Ectodermal cell (in vitro differentiated cells): Measurements from ENCODE around the gene ZNF532.

Experiments used
- H3K27ac ChIP-seq: 2 replicates; pipeline ENCODE4 v1.7.0; 2013; ENCODE audit warnings: mild to moderate bottlenecking, low read depth, low read length; ENCODE audit not compliant: insufficient read depth, poor library complexity, severe bottlenecking
- H3K27me3 ChIP-seq: 2 replicates; pipeline ENCODE4 v1.7.0; 2013; ENCODE audit warnings: mild to moderate bottlenecking, low read length; ENCODE audit not compliant: insufficient read depth, control insufficient read depth, poor library complexity, severe bottlenecking
- H3K36me3 ChIP-seq: one replicate; pipeline ENCODE4 v1.7.0; 2013; ENCODE audit warnings: low read length; ENCODE audit not compliant: control insufficient read depth, insufficient read depth
- H3K4me1 ChIP-seq: one replicate; pipeline ENCODE4 v1.7.0; 2013; ENCODE audit warnings: low read length; ENCODE audit not compliant: control insufficient read depth, insufficient read depth
- H3K4me3 ChIP-seq: 2 replicates; pipeline ENCODE4 v1.7.0; 2013; ENCODE audit warnings: low read depth, low read length, control low read depth; ENCODE audit not compliant: insufficient read depth
- H3K9me3 ChIP-seq: 2 replicates; pipeline ENCODE4 v1.7.0; 2013; ENCODE audit warnings: mild to moderate bottlenecking, low read length, moderate library complexity; ENCODE audit not compliant: control insufficient read depth
- WGBS, 2 experiments: methylation state at CpG; one replicate each; pipeline ENCODE4 v1.1.7; 2013; ENCODE audit warnings: missing lambda C conversion rate in 2 of 2; 5-methylcytosine and 5-hydroxymethylcytosine counted together

Gene ZNF532

GRCh38 chr18:58898010-58898799, 33.5 kb downstream of the ZNF532 start:
- WGBS, 2 experiments: 95 to 96% methylated on average over 8 to 9 of the region's 9 CpGs
- Histone ChIP-seq H3K27ac (no peak overlapping the region), H3K4me1 (peaks cover 18% of the 10 kb centered on the region), H3K36me3 (no peaks in the 10 kb centered on the region), H3K4me3 (no peak overlapping the region), H3K9me3 (no peaks in the 10 kb centered on the region), H3K27me3 (no peaks in the 10 kb centered on the region)

- Histone ChIP-seq H3K27me3 (no peaks in the 10 kb centered on the region), H3K36me3 (no peaks in the 10 kb centered on the region), H3K9me3 (no peaks in the 10 kb centered on the region), H3K4me1 (peaks cover 15% of the 10 kb centered on the region), H3K4me3 (no peak overlapping the region), H3K27ac (no peak overlapping the region)
- WGBS, 2 experiments: 93 to 95% methylated on average over 11 of the region's 11 CpGs
Measured at GRCh38 chr18:58900015-58900649, 35.5 kb downstream of the ZNF532 start.

GRCh38 chr18:58901143-58901542, 36.5 kb downstream of the ZNF532 start:
- Histone ChIP-seq H3K27me3 (no peaks in the 10 kb centered on the region), H3K4me1 (peaks cover 12% of the 10 kb centered on the region), H3K9me3 (no peaks in the 10 kb centered on the region), H3K36me3 (no peaks in the 10 kb centered on the region), H3K4me3 (no peak overlapping the region), H3K27ac (no peak overlapping the region)
- WGBS, 2 experiments: 92 to 95% methylated on average over 11 of the region's 11 CpGs

GRCh38 chr18:58901783-58902182, 37.1 kb downstream of the ZNF532 start:
- Histone ChIP-seq H3K27ac (no peak overlapping the region), H3K4me1 (peaks cover 10% of the 10 kb centered on the region), H3K36me3 (no peaks in the 10 kb centered on the region), H3K4me3 (no peak overlapping the region), H3K9me3 (no peaks in the 10 kb centered on the region), H3K27me3 (no peaks in the 10 kb centered on the region)
- WGBS, 2 experiments: 94 to 97% methylated on average over 7 of the region's 7 CpGs

- no peaks in the 10 kb centered on the region for H3K27me3 ChIP-seq
- H3K36me3 ChIP-seq: no peaks in the 10 kb centered on the region
- H3K27ac ChIP-seq: no peak overlapping the region
- no peaks in the 10 kb centered on the region for H3K9me3 ChIP-seq
- 96% methylated on average over 5 of the region's 5 CpGs for WGBS, 2 experiments
- no peak overlapping the region for H3K4me3 ChIP-seq
- H3K4me1 ChIP-seq: peaks cover 7% of the 10 kb centered on the region
Measured at GRCh38 chr18:58902961-58903360, 38.3 kb downstream of the ZNF532 start.

GRCh38 chr18:58903533-58903932, 38.9 kb downstream of the ZNF532 start:
- no peak overlapping the region for H3K4me3 ChIP-seq
- no peak overlapping the region for H3K27ac ChIP-seq
- peaks cover 13% of the 10 kb centered on the region for H3K4me1 ChIP-seq
- 96 to 98% methylated on average over 7 of the region's 7 CpGs for WGBS, 2 experiments
- H3K9me3 ChIP-seq: no peaks in the 10 kb centered on the region
- no peaks in the 10 kb centered on the region for H3K36me3 ChIP-seq
- H3K27me3 ChIP-seq: no peaks in the 10 kb centered on the region

- Histone ChIP-seq H3K27me3 (no peaks in the 10 kb centered on the region), H3K4me3 (no peak overlapping the region), H3K27ac (no peak overlapping the region), H3K36me3 (no peaks in the 10 kb centered on the region), H3K4me1 (peaks cover 18% of the 10 kb centered on the region), H3K9me3 (no peaks in the 10 kb centered on the region)
- 86 to 96% methylated on average over 7 to 10 of the region's 10 CpGs for WGBS, 2 experiments
Measured at GRCh38 chr18:58905777-58906428, 41.2 kb downstream of the ZNF532 start.

- Histone ChIP-seq H3K4me1 (peaks cover 33% of the 10 kb centered on the region), H3K27me3 (no peaks in the 10 kb centered on the region), H3K9me3 (no peaks in the 10 kb centered on the region), H3K4me3 (no peak overlapping the region), H3K36me3 (no peaks in the 10 kb centered on the region), H3K27ac (no peak overlapping the region)
- 84 to 90% methylated on average over 1 of the region's 1 CpG for WGBS, 2 experiments
Measured at GRCh38 chr18:58908006-58908405, 43.3 kb downstream of the ZNF532 start.

- no peak overlapping the region for H3K4me3 ChIP-seq
- WGBS, 2 experiments: 91% methylated on average over 8 of the region's 8 CpGs
- H3K9me3 ChIP-seq: no peaks in the 10 kb centered on the region
- no peaks in the 10 kb centered on the region for H3K36me3 ChIP-seq
- no peaks in the 10 kb centered on the region for H3K27me3 ChIP-seq
- peaks cover 33% of the 10 kb centered on the region for H3K4me1 ChIP-seq
- no peak overlapping the region for H3K27ac ChIP-seq
Measured at GRCh38 chr18:58909521-58909920, 44.8 kb downstream of the ZNF532 start.

- peaks cover 3% of the 10 kb centered on the region for H3K36me3 ChIP-seq
- WGBS, 2 experiments: 87 to 88% methylated on average over 4 of the region's 4 CpGs
Measured at GRCh38 chr18:58911241-58911640, 46.6 kb downstream of the ZNF532 start.

More at GRCh38 chr18:58911241-58911640, 46.6 kb downstream of the ZNF532 start:
- no peak overlapping the region for H3K27ac ChIP-seq
- H3K27me3 ChIP-seq: no peaks in the 10 kb centered on the region
- H3K4me1 ChIP-seq: peaks cover 36% of the 10 kb centered on the region
- no peak overlapping the region for H3K4me3 ChIP-seq
- H3K9me3 ChIP-seq: no peaks in the 10 kb centered on the region
